Activated naive CD4-positive, alpha-beta T cell treated with anti-CD3 and anti-CD28 coated beads, Interleukin-2, amount 10 ng/mL, durations not matched to agents 7 days and 5 days (primary cell): ENCODE data around the gene THAP3.
A peak's percentile ranks its signal among the peaks of the same experiment; 100 is the strongest.
"Not testable (repeated sequence)": the region's sequence is repeated elsewhere in the genome, so short reads cannot be mapped to it uniquely, and the experiment has no call there.

Experiments
- CTCF ChIA-PET: fragments of 350-600 bp; sonication (Branson Sonifier 250); formaldehyde crosslinking; loops from one replicate; lab custom pipeline; 2021; ENCODE audit warnings: antibody characterized with exemption; lab: Charles Lee
- DNase-seq: peaks from one replicate; pipeline ENCODE4 v3.0.0-alpha.2; 2020
- H3K27ac Mint-ChIP-seq: one replicate; pipeline ENCODE4 v1.8.0; 2021; ENCODE audit warnings: mild to moderate bottlenecking, moderate library complexity, mixed read lengths
- H3K27me3 Mint-ChIP-seq: one replicate; pipeline ENCODE4 v1.8.0; 2021; ENCODE audit warnings: mild to moderate bottlenecking, mixed read lengths
- H3K36me3 Mint-ChIP-seq: one replicate; pipeline ENCODE4 v1.8.0; 2021; ENCODE audit warnings: mixed read lengths
- H3K4me1 Mint-ChIP-seq: one replicate; pipeline ENCODE4 v1.8.0; 2021; ENCODE audit warnings: mixed read lengths
- H3K4me3 Mint-ChIP-seq: one replicate; pipeline ENCODE4 v1.8.0; 2021; ENCODE audit warnings: mild to moderate bottlenecking, moderate library complexity, mixed read lengths
- H3K9me3 Mint-ChIP-seq: one replicate; pipeline ENCODE4 v1.8.0; 2021; ENCODE audit warnings: mixed read lengths

THAP3 gene

DNA sequence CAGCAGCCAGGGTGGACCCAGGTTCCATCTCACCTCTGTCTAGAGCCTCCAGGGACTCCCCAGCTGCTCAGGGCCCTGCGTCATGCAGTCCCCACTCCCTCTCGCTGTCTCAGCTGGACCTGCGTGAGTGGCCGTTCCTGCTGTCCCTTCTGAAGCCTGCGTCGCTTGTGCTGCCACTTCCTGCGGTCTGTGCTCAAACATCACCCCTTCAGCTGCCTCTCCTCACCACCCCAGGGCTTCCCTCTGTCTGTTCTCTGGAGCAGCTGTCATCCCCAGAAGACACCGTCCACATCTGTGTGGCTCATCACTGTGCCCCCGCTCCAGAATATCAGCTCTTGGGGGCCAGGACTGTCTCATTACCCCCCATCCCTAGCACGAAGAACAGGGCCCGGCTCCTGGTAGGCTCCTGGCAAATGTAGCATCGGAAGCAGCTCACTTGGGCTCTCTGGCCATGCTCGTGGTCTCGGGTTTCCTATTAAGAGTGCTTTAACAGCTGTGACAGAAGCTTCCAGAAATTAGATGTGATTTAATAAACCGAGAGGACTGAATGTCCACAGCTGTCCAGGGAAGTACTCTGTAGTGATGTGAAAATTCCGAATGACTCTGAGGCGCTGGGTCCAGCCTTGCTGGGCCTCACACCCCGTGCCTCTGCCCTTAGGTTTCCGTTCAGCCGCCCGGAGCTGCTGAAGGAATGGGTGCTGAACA, 3.3 kb downstream of the THAP3 start:
- CTCF ChIA-PET = interaction anchor here (2.9 kb wide), 1 partner anchor 18 kb away, joined by 12 read pairs; no protein-coding TSS in a partner anchor
- Mint-ChIP-seq H3K4me1 (peaks cover 33% of the 10 kb centered on the region), H3K36me3 (peaks cover 27% of the 10 kb centered on the region), H3K27me3 (no peaks in the 10 kb centered on the region), H3K27ac (no peak overlapping the region), H3K4me3 (peak overlapping the region; percentile 2), H3K9me3 (no peaks in the 10 kb centered on the region)
- no peak for DNase-seq

DNA sequence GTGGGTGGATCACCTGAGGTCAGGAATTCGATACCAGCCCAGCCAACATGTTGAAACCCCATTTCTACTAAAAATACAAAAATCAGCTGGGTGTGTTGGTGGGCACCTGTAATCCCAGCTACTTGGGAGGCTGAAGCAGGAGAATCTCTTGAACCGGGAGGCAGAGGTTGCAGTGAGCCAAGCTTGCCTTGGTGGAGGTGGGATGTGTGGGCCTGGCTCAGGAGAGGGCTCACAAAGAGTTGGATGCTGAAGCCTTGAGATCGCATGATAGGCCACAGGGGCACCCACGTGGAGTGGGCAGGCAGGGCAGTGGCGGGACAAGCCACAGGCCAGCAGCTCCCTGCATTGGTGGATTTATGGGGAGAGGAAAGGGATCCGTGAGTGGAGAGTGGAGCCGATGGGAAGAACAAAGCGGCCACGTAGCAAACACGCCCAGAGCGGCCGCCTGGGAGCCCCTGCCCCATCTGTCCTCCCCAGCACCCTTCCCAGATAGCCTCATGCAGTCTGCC, 4.4 kb downstream of the THAP3 start:
- Mint-ChIP-seq H3K4me1 (peaks cover 30% of the 10 kb centered on the region), H3K27me3 (no peaks in the 10 kb centered on the region), H3K36me3 (peaks cover 29% of the 10 kb centered on the region), H3K9me3 (no peaks in the 10 kb centered on the region), H3K27ac (no peak overlapping the region), H3K4me3 (no peak overlapping the region)
- CTCF ChIA-PET = no interaction called here
- DNase-seq = no peak

DNA sequence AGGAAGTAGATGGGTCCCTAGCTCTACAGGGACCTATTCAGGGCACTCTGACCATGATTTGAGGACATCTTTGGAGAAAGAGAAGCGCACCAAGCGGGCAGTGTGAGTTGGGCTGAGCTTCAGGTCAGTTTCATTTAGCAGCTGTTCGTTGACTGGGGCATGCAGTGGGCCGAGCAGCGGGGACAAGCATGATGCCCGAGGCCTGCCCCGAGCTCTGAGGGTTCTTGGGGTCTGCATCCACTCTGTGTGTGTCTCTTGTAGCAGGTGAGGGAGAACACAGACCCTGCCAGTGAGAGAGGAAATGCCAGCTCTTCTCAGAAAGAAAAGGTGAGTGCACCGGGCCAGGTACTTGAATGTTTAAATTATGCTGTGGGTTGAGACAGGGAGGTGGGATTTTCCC, 5.4 kb downstream of the THAP3 start:
- Mint-ChIP-seq H3K9me3 (no peaks in the 10 kb centered on the region), H3K4me1 (peaks cover 25% of the 10 kb centered on the region), H3K4me3 (no peak overlapping the region), H3K27ac (peak overlapping the region; percentile 39), H3K36me3 (peaks cover 28% of the 10 kb centered on the region), H3K27me3 (no peaks in the 10 kb centered on the region)
- CTCF ChIA-PET = no interaction called here
- no peak for DNase-seq

DNA sequence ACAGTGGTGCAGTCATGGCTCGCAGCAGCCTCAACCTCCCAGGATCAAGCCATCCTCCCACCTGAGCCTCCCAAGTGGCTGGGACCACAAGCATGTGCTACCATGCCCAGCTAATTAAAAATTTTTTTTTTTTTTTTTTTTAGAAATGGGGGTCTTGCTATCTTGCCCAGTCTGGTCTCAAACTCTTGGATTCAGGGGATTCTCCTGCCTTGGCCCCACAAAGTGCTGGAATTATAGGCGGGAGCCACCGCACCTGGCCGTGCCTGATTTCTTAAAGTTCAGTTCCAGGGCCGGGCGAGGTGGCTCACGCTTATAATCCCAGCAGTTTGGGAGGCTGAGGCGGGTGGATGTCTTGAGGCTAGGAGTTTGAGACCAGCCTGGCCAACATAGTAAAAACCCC, 6.4 kb downstream of the THAP3 start:
- H3K27me3 Mint-ChIP-seq = no peaks in the 10 kb centered on the region
- peaks cover 21% of the 10 kb centered on the region for H3K4me1 Mint-ChIP-seq
- CTCF ChIA-PET = interaction anchor here (0.6 to 2.4 kb wide), 2 partner anchors 16 to 118 kb away, joined by 3 to 8 read pairs; no protein-coding TSS in a partner anchor
- no peaks in the 10 kb centered on the region for H3K9me3 Mint-ChIP-seq
- peaks cover 30% of the 10 kb centered on the region for H3K36me3 Mint-ChIP-seq
- no peak overlapping the region for H3K27ac Mint-ChIP-seq
- no peak overlapping the region for H3K4me3 Mint-ChIP-seq
- no peak for DNase-seq

DNA sequence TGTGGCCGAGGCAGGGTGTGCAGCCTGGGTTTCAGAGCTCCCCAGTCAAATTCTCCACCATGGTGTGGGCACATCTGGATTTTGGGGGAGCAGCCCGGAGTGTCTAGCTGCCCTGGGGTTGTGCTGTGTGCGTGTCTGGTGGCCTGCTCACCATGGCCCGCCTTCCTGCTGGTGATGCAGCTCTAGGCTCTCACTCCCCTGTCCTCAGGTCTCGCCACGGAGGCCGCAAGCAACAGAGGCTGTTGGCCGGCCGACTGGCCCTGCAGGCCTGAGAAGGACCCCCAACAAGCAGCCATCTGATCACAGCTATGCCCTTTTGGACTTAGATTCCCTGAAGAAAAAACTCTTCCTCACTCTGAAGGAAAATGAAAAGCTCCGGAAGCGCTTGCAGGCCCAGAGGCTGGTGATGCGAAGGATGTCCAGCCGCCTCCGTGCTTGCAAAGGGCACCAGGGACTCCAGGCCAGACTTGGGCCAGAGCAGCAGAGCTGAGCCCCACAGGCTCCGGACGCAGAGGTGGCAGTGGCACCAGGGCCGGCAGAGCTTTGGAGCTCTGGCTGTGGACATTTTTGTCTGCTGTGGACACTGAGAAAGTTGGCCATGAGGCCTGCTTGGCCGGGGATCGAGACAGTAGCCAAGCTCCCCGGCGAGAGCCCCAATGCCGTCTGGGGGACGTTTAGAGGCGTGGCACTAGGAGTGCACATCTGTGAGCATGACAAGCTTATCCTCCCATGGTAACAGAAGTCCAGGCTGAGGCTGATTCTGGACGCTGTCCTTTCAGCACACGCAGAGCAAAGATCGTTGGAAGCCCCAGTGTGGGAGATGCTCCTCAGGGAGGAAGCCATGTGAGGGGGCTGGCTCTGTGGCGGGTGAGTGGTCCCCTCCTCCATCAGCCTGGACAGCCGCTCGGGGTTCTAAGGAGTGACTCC, 8.2 kb downstream of the THAP3 start:
- DNase-seq = no peak
- H3K27ac Mint-ChIP-seq = no peak overlapping the region
- no peaks in the 10 kb centered on the region for H3K27me3 Mint-ChIP-seq
- H3K4me1 Mint-ChIP-seq = peaks cover 3% of the 10 kb centered on the region
- CTCF ChIA-PET = interaction anchor here (1.0 to 2.4 kb wide), 5 partner anchors 9 to 141 kb away, joined by 3 to 8 read pairs (median 3); partner anchors contain the start of gene PLEKHG5
- peaks cover 29% of the 10 kb centered on the region for H3K36me3 Mint-ChIP-seq
- no peak overlapping the region for H3K4me3 Mint-ChIP-seq
- no peaks in the 10 kb centered on the region for H3K9me3 Mint-ChIP-seq

DNA sequence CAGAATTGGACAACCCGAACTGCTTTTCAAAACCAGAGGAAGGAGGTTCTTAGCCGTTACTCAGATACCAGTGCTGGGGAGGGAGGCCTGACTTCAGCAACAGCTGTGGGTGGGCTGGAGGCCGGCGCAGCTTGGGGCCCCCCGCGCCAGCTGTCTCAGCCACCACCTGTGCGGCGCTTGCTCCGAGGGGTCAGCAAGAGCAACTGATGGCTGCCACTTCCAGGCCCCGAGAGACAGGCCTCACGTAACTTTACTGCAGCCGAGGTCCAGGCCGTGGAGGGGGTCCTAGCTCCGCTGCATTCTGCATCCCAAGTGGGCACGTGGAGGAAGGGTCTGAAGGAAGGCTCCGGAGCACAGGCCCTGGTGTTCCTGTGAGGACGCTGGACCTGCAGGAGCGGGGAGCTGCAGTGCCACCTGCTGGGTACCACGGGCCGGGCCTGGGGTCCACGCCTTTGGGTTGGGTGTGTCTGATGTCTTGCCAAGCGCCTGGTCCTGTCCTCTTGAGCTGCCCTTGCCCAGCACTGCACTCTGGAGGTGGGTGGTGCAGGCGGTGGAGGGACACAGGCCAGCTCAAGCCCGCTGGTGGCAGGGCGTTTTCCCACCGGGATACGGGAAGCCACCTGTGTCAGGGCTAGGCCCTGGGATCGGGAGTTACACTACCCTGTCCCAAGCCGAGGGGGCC, 9.8 kb downstream of the THAP3 start:
- Mint-ChIP-seq H3K9me3 (no peaks in the 10 kb centered on the region), H3K4me1 (peaks cover under 1% of the 10 kb centered on the region), H3K4me3 (no peak overlapping the region), H3K36me3 (peaks cover 27% of the 10 kb centered on the region), H3K27ac (peak overlapping the region; percentile 8), H3K27me3 (no peaks in the 10 kb centered on the region)
- CTCF ChIA-PET = interaction anchor here (0.7 to 2.0 kb wide), 6 partner anchors 11 to 89 kb away, joined by 3 to 10 read pairs (median 4); partner anchors contain the start of genes NOL9 and TAS1R1
- DNase-seq = peak; percentile 64

DNA sequence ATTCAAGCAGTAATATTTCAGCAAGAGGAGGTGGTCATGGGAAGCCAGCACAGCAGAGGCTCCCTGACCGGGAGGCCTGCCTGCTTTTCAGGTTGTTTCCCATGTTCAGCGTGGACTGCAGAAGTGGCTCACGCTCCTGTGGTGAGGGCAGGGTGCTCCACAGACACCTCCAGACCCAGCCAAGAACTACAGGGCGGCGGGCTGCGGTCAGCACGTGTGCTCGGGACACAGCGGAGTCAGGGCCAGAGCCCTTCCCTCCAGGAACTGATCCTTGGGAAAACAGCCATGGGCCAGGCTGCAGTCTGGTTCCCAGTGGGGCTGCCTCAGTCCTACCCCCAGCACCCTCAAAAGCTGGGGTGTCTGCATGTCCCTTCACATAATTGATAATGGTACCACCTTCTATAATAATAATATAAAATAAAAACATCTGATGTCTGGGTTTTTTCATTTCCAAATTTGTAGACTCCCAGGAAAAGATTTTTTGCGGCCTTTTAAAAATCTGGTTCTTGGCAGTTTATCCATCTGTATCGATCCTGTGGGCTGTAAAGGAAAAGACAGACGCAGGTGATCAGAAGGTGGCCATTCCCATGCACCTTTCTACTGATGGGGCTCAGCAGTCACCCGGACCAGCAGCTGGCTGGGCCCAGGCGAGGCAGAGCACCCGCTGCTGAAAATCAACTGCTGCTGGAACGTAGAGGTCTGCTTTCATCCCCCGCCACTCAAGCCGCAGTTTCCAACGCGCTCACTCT, 10.7 kb downstream of the THAP3 start:
- CTCF ChIA-PET = interaction anchor here (0.7 to 2.0 kb wide), 4 partner anchors 10 to 90 kb away, joined by 3 to 10 read pairs (median 4); no protein-coding TSS in a partner anchor
- Mint-ChIP-seq H3K27ac (no peak overlapping the region), H3K4me1 (no peaks in the 10 kb centered on the region), H3K9me3 (no peaks in the 10 kb centered on the region), H3K36me3 (peaks cover 21% of the 10 kb centered on the region), H3K4me3 (no peak overlapping the region), H3K27me3 (no peaks in the 10 kb centered on the region)
- DNase-seq = no peak

DNA sequence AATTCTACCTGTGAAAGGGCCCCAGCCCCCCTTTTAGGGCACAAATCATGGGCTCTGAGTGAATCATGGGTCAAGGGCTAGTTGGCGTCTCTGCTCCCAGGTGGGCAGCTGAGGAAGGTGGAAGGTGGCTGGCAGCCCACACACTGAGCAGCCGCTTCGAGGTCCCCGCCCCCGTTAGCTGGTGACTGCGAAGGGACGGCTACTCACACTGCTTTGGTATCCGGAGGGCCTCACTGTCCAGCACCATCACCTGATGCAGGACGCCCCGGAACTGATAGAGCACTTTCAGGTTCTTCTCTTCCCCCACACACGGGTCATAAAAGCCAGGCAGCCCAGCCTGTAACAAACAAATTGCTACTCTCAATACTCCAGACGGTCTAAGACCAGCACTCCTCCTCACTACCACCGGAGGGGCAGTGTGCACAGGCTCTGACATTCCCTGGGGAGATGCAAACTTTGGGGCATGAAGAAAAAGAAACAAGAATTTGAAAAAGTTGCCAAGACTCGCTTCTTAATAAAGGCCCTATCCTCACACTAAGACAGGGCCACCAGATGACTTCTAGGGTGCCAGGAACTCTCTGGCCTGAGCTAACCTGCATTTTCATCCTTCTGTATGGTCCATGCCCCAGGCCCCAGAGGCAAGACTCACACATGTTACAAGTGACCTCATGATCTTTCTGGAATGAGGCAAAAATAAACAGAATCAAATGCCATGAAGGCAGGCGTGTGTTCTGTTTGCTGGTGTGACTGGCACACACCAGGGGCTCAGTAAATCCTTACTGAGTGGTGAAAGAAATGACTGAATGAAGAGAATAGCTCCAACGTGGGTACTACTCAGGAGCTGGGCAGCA, 11.5 kb downstream of the THAP3 start:
- no peak overlapping the region for H3K27ac Mint-ChIP-seq
- CTCF ChIA-PET = interaction anchor here (1.2 to 2.0 kb wide), 3 partner anchors 10 to 18 kb away, joined by 3 to 10 read pairs (median 7); no protein-coding TSS in a partner anchor
- H3K36me3 Mint-ChIP-seq = peaks cover 21% of the 10 kb centered on the region

DNA sequence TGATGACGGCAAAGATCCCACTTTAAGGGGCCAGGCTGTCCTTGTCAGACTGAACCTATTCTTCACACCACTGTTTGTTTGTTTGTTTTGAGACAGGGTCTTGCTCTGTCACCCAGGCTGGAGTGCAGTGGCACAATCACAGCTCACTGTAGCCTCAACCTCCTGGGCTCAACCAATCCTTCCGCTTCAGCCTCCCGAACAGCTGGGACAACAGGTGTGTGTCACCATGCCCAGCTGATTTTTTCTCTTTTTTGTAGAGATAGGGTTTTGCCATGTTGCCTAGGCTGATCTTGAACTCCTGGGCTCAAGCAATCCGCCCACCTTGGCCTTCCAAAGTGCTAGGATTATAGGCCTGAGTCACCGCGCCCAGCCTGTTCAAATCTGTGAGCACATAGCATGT, 12.1 kb downstream of the THAP3 start:
- peaks cover 21% of the 10 kb centered on the region for H3K36me3 Mint-ChIP-seq
- DNase-seq, H3K9me3 Mint-ChIP-seq, H3K27me3 Mint-ChIP-seq, H3K27ac Mint-ChIP-seq, H3K4me1 Mint-ChIP-seq, H3K4me3 Mint-ChIP-seq: not testable (repeated sequence)
- CTCF ChIA-PET = interaction anchor here (1.2 to 1.9 kb wide), 2 partner anchors 10 to 18 kb away, joined by 3 to 7 read pairs; no protein-coding TSS in a partner anchor

More for the DNA sequence above, 11.5 kb downstream of the THAP3 start:
- H3K9me3 Mint-ChIP-seq = no peaks in the 10 kb centered on the region
- no peaks in the 10 kb centered on the region for H3K4me1 Mint-ChIP-seq
- no peaks in the 10 kb centered on the region for H3K27me3 Mint-ChIP-seq
- DNase-seq = no peak
- H3K4me3 Mint-ChIP-seq = no peak overlapping the region

DNA sequence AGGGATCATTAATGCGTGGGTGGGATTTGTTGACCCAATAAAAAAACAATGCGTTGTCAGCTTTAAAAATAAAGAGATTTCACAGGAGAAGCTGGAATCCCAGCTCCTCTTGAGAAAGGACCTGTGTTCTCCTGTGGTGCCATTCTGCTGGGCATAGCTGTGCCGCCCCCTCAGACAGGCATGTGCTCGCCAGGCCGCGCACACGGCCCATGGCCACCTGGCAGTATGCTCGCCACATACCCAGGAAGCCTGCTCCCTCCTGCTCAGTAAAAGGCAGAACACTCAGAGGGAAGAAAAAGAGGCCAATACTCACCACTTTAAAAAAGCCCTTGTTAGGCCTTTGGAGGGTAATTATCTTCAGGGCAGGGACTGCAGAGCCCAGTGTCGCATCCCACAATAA, 13.1 kb downstream of the THAP3 start:
- Mint-ChIP-seq H3K4me3 (no peak overlapping the region), H3K36me3 (peaks cover 27% of the 10 kb centered on the region), H3K9me3 (no peaks in the 10 kb centered on the region), H3K27ac (no peak overlapping the region), H3K4me1 (no peaks in the 10 kb centered on the region), H3K27me3 (no peaks in the 10 kb centered on the region)
- CTCF ChIA-PET = interaction anchor here (1.0 to 1.9 kb wide), 2 partner anchors 9 to 10 kb away, joined by 3 to 7 read pairs; no protein-coding TSS in a partner anchor
- DNase-seq = no peak

DNA sequence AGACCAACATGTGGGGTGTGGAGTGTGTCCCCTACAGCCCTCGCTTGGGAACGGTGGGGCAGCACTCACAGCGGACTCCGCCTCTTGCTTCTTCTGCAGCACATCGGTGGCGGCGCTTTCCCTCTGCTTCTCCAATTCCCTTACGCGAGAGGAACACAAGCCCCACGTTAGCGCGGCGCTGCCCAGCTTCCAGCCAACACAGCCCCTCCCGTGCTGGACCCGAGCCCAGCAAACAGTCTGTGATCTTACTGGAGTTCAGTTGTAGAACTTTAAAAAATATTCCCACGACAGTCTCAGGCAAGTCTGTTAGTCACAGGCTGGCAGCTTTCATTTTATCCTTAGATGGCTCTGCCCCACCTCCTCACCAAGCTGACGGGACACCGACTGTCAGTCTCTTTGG, 13.6 kb downstream of the THAP3 start:
- no peak overlapping the region for H3K27ac Mint-ChIP-seq
- H3K4me1 Mint-ChIP-seq = no peaks in the 10 kb centered on the region
- CTCF ChIA-PET = interaction anchor here (1.0 to 1.9 kb wide), 2 partner anchors 8 to 9 kb away, joined by 3 to 7 read pairs; no protein-coding TSS in a partner anchor
- H3K4me3 Mint-ChIP-seq = no peak overlapping the region
- no peaks in the 10 kb centered on the region for H3K9me3 Mint-ChIP-seq
- H3K36me3 Mint-ChIP-seq = peaks cover 25% of the 10 kb centered on the region
- no peak for DNase-seq
- no peaks in the 10 kb centered on the region for H3K27me3 Mint-ChIP-seq

DNA sequence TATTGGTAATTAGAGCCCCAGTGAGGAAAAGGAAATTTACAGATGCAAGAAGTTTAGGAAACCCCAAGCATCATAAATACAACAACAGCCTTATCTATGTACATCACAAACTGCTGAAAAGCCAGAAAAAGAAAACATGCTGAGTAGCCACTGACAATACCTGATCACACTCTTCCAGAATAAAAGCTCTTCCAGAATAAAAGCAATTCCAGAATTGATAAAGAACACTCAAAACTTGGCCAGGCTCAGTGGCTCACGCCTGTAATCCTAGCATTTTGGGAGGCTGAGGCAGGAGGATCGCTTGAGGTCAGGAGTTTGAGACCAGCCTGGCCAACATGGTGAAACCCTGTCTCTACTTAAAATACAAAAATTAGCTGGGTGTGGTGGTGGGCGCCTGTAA, 16.2 kb downstream of the THAP3 start:
- DNase-seq, H3K9me3 Mint-ChIP-seq, CTCF ChIA-PET, H3K27me3 Mint-ChIP-seq, H3K27ac Mint-ChIP-seq, H3K4me3 Mint-ChIP-seq, H3K4me1 Mint-ChIP-seq: not testable (repeated sequence)
- peaks cover 16% of the 10 kb centered on the region for H3K36me3 Mint-ChIP-seq
